ENCODE results near the gene PAWR. TPM values are rescaled to one million over a fixed set of nuclear protein-coding genes. Genes with fewer than 3 reads are reported as not detected.
A peak's percentile ranks its signal among the peaks of the same experiment; 100 is the strongest.

PAWR gene
- 72.0 and 87.3 TPM in 2 replicates for total RNA-seq (2014; rRNA removed; shearing (Covaris generic))

DNA sequence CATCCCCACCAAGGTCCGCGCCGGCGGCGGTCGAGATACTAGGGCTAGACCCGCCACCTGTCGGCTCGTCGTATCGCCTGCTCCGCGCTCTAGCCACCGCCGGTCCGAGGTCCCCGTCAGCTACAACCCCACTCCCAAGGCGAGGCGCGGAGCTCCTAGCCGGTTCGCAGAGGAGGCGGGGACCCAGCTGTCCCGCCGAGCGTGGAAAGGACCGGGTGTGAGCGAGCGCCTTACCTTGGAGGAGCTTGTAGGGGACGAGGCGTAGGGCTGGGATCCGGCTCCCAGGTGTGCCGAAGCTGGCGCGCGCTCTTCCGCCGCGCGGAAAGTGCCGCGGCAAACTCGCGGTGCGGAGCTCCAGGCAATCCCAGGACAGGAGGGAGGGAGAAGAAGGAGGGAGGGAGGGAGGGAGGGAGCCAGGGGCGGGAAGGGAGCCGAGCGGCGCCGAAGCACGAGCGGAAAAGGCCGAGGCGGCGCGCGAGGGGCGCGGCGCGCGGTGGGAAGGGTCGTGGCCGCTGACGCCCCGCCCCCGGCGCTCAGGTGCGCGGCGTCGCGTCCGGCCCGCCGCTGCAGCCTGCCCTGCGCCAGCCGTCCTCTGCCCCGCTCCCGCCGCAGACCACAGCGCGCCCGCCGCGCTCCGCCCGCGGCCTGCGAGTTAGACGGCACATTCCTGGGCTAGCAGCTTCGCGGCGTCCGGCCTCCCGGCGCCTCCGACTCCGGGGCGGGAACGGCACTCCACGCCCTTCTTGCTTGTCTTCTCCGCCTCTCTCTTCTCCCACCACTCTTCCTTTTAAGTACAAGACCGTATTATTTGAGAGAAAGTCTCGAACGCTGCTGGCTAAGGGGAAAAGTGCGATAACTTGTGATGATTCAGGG, at the start of gene PAWR:
Gene PAWR, minus strand, starts transcription at position 327 of the 873 bp plus-strand sequence. CDS start 720 bp downstream, outside the sequence.
- peak; percentile 93 for DNase-seq (ENCODE audit: low read depth)

- DNase-seq (ENCODE audit: low read depth), result peak; percentile 67
These were observed 47.3 kb upstream of the PAWR start for GRCh38 chr12:79737875-79738718.

DNA sequence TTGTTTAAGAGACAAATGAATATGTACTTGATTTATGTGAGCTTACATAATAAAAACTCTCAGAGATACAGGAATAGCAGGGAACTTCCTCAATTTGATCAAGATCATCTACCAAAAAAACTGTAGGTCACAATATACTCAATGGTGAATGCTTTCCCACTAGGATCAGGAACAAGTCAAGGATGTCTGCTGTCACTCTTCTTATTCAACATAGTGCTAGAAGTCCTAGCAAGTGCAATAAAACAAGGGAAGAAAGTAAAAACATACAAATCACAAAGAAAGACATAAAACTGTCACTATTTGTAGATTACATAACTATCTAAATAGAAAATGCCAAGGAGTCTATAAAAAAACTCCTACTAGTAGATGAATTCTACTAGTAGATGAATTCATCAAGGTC, 41.9 kb upstream of the PAWR start:
- DNase-seq (ENCODE audit: low read depth), result no peak

- peak; percentile 55 for DNase-seq (ENCODE audit: low read depth)
These were observed 35.2 kb upstream of the PAWR start for GRCh38 chr12:79725987-79726386.

DNA sequence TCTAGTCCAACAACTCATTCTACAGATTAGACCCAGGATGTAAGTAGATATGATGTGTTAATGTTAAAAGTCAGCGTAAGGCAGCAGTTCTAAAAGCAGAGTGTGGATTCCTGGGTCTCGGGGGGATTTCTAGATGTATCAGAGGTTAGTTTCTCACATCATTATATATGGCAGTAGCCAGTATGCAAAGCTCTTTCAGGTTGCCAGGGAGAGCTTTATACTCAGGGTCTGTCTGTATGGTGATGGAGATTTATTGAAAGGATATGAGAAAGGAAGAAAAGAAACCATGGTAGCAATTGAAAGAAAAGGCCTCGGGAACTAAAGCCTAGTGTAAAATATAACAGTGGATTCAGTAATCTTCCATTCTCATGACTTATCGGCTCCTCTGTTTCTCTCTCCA, 26.2 kb upstream of the PAWR start:
- DNase-seq (ENCODE audit: low read depth), result no peak

- DNase-seq (ENCODE audit: low read depth), result no peak
These were observed 24.5 kb upstream of the PAWR start for GRCh38 chr12:79715308-79715707.

DNA sequence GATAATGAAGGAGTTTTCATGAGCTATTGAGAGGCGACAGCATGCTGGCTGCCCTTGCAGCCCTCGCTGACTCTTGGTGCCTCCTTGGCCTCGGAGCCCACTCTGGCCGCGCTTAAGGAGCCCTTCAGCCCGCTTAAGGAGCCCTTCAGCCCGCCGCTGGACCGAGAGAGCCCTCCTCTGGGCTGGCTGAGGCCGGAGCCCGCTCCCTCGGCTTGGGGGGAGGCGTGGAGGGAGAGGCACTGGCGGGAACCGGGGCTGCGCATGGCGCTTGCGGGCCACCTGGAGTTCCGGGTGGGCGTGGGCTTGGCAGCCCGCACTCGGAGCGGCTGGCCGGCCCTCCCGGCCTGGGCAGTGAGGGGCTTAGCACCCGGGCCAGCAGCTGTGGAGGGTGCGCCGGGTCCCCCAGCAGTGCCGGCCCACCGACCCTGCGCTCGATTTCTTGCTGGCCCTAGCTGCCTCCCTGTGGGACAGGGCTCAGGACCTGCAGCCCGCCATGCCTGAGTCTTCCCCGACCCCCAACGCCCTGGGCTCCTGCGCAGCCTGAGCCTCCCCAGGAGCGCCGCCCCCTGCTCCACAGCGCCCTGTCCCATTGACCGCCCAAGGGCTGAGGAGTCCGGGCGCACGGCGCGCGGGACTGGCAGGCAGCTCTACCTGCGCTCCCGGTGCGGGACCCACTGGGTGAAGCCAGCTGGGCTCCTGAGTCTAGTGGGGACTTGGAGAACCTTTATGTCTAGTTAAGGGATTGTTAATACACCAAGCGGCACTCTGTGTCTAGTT, 20.1 kb upstream of the PAWR start:
- DNase-seq (ENCODE audit: low read depth), result no peak

- no peak for DNase-seq (ENCODE audit: low read depth)
These were observed 17.1 kb upstream of the PAWR start for GRCh38 chr12:79707830-79708229.

DNA sequence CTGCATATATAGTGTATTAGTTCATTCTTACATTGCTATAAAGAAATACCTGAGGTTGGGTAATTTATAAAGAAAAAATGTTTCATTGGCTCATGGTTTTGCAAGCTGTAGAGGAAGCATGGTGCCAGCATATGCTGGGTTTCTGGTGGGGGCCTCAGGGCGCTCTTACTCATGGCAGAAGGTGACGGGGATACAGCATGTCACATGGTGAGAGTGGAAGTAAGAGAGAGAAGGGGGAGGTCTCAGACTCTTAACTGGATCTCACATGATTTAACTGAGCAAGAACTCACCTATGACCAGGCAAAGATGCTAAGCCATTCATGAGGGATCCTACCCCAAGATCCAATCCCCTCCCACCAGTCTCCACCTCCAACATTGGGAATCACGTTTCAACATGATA, 15.9 kb upstream of the PAWR start:
- no peak for DNase-seq (ENCODE audit: low read depth)

DNA sequence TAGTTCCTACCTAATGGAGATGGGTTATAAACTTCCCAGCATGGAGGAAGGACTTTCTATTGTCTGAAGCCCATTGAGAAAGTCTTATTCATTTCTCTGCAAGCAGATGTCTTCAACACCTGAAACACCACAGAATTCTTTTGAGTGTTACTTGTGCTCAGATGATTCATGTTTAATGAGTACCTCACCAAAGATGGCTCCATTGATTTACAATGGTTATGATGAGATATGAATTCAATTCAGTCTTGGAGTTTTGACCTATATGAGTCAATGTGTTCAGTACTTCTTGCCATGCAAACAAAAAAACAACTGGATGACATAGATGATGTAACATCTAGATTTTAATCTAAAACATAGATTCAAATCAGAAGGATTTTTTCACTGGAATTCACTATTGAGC, 15.4 kb upstream of the PAWR start:
- no peak for DNase-seq (ENCODE audit: low read depth)

DNA sequence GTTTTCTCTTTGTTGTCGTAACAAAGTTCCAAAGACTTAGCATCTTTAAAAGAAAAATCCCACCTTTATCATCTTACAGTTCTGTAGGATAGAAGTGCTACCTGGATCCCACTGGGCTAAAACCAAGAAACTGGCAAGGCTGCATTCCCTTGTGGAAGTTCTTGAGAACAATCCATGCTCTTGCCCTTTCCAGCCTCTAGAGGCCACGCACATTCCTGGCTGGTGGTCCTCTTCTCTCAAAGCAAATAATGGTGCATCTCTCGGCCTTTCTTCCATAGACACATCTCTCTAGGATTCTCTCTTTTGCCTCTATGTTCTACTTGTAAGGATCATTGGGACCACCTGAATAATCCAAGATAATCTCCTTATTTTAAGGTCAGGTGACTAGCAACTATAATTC, 8.2 kb upstream of the PAWR start:
- no peak for DNase-seq (ENCODE audit: low read depth)

DNA sequence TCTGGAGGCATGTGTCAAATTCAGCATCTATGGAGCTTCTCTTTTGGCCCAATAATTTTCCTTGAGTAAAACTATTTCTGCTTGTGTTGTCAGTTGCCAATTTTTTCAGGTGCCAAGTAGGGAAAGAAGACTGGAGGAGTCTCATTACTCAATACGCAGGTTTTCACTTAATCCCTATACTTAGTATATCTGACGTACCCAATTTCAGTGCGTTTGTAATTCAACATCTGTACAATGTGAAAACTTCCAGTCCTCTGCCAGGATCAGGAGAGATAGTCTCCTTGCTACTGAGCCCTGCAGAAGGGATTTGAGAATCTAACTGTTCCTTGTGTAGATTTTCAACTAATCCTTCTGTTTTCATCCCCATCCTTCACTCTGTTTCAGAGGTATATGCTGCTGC, 5.7 kb upstream of the PAWR start:
- DNase-seq (ENCODE audit: low read depth), result no peak

- DNase-seq (ENCODE audit: low read depth), result peak; percentile 29
These were observed 2.3 kb upstream of the PAWR start for GRCh38 chr12:79692860-79693577.

- peak; percentile 50 for DNase-seq (ENCODE audit: low read depth)
These were observed 916 bp upstream of the PAWR start for GRCh38 chr12:79691511-79692248.

DNA sequence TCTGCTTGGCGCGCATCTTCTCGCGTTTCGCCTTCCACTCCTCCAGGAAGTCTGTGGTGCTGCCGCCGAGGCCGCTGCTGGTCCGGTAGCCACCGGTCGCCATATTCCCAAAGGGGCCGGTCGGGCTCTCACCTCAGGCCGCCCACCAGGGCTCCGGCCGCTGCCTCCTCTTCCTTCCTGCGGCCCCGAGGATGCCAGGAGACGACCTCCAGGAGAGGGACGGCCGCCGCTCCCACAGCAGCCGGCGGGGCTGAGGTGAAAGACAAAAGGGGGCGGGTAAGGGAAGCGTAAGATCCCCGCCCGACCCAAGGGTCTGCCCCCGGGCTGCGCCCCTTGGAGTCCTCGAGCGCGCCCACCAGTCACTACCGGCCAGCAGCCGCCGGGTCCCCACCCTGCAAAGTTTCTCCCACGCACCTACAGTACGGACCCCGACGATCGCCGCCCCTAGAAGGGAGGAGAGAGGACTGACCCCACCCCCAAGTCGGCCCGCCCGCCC, 574 bp downstream of the PAWR start:
- DNase-seq (ENCODE audit: low read depth), result peak; percentile 59

- DNase-seq (ENCODE audit: low read depth), result peak; percentile 73
These were observed 1.2 kb downstream of the PAWR start for GRCh38 chr12:79689477-79690141.

GRCh38 chr12:79689061-79689476, 1.7 kb downstream of the PAWR start:
- DNase-seq (ENCODE audit: low read depth), result no peak

GRCh38 chr12:79688376-79689060, 2.2 kb downstream of the PAWR start:
- no peak for DNase-seq (ENCODE audit: low read depth)

- no peak for DNase-seq (ENCODE audit: low read depth)
These were observed 3.0 kb downstream of the PAWR start for GRCh38 chr12:79687711-79688260.

Data from Daoy (cell line).